Mesendoderm (in vitro differentiated cells): Measurements from ENCODE around the gene MYPN.

Experiments used
- DNase-seq: peaks from one replicate; pipeline ENCODE4 v3.0.0; 2013
- H2AK5ac ChIP-seq: 2 replicates; pipeline ENCODE4 v1.6.1; 2013; ENCODE audit warnings: low read length, inconsistent platforms
- H2BK120ac ChIP-seq: 2 replicates; pipeline ENCODE4 v1.6.1; 2013; ENCODE audit warnings: low read depth, mild to moderate bottlenecking, low read length, moderate library complexity, mixed read lengths
- H2BK15ac ChIP-seq: replicated peaks from 2 replicates; pipeline ENCODE4 v1.6.1; 2013; ENCODE audit warnings: low read depth, mild to moderate bottlenecking, moderate library complexity
- H2BK5ac ChIP-seq: 2 replicates; pipeline ENCODE4 v1.6.1; 2013; ENCODE audit warnings: low read length, inconsistent platforms
- H3K18ac ChIP-seq: 2 replicates; pipeline ENCODE4 v1.6.1; 2013; ENCODE audit warnings: mild to moderate bottlenecking, low read length, mixed read lengths
- H3K23ac ChIP-seq: one replicate; pipeline ENCODE4 v1.6.1; 2013; ENCODE audit warnings: low read length
- H3K27ac ChIP-seq: 2 replicates; pipeline ENCODE4 v1.5.1; 2013; ENCODE audit warnings: low read depth, mild to moderate bottlenecking, inconsistent platforms, low read length, moderate library complexity
- H3K27me3 ChIP-seq: 2 replicates; pipeline ENCODE4 v1.6.1; 2013; ENCODE audit warnings: low read length, control low read depth, mild to moderate bottlenecking, inconsistent platforms; ENCODE audit not compliant: insufficient read depth, poor library complexity
- H3K36me3 ChIP-seq: 2 replicates; pipeline ENCODE4 v1.6.1; 2013; ENCODE audit warnings: low read length, inconsistent platforms; ENCODE audit not compliant: control insufficient read depth, insufficient read depth
- H3K4ac ChIP-seq: one replicate; pipeline ENCODE4 v1.6.1; 2013; ENCODE audit warnings: low read depth, mild to moderate bottlenecking, low read length, moderate library complexity
- H3K4me1 ChIP-seq: 2 replicates; pipeline ENCODE4 v1.6.1; 2013; ENCODE audit warnings: low read depth, low read length, inconsistent platforms; ENCODE audit not compliant: control insufficient read depth
- H3K4me2 ChIP-seq: 2 replicates; pipeline ENCODE4 v1.6.1; 2013; ENCODE audit warnings: low read length
- H3K4me3 ChIP-seq: 2 replicates; pipeline ENCODE4 v1.5.1; 2013; ENCODE audit warnings: mild to moderate bottlenecking, low read length
- H3K56ac ChIP-seq: one replicate; pipeline ENCODE4 v1.6.1; 2013; ENCODE audit warnings: low read length
- H3K79me1 ChIP-seq: 2 replicates; pipeline ENCODE4 v1.6.1; 2013; ENCODE audit warnings: low read length, inconsistent platforms
- H3K79me2 ChIP-seq: 2 replicates; pipeline ENCODE4 v1.6.1; 2013; ENCODE audit warnings: mild to moderate bottlenecking, low read length; ENCODE audit not compliant: control insufficient read depth, insufficient read depth
- H3K9ac ChIP-seq: 2 replicates; pipeline ENCODE4 v1.6.1; 2013; ENCODE audit warnings: low read length, inconsistent platforms
- H4K5ac ChIP-seq: one replicate; pipeline ENCODE4 v1.6.1; 2013; ENCODE audit warnings: low read length
- H4K8ac ChIP-seq: one replicate; pipeline ENCODE4 v1.6.1; 2013; ENCODE audit warnings: low read depth, mild to moderate bottlenecking, control low read depth, low read length, moderate library complexity
- WGBS: extraction: QIAGEN DNeasy Blood & Tissue Kit; methylation state at CpG from one replicate; pipeline ENCODE4 v1.1.7; 2013; ENCODE audit warnings: low lambda C conversion rate, missing lambda C conversion rate; ENCODE audit not compliant: insufficient coverage; ENCODE audit errors: extremely low coverage; 5-methylcytosine and 5-hydroxymethylcytosine counted together

MYPN gene

GRCh38 chr10:68251625-68252495 lies 142.6 kb downstream of the MYPN start:
- no peak overlapping the region for H3K9ac ChIP-seq
- WGBS: no CpG with 5 or more reads among the region's 5 CpGs
- H3K4me3 ChIP-seq: no peak overlapping the region
- no peak overlapping the region for H2BK5ac ChIP-seq
- no peak overlapping the region for H3K4ac ChIP-seq
- peaks cover 6% of the 10 kb centered on the region for H3K4me1 ChIP-seq
- DNase-seq: no peak
- H2BK120ac ChIP-seq: no peak overlapping the region
- H3K18ac ChIP-seq: no peak overlapping the region
- H4K8ac ChIP-seq: no peak overlapping the region
- H3K79me1 ChIP-seq: no peaks in the 10 kb centered on the region
- no peak overlapping the region for H3K56ac ChIP-seq
- no peaks in the 10 kb centered on the region for H3K79me2 ChIP-seq
- H3K27ac ChIP-seq: no peak overlapping the region
- H2AK5ac ChIP-seq: no peak overlapping the region
- H4K5ac ChIP-seq: no peak overlapping the region
- no peak overlapping the region for H3K4me2 ChIP-seq
- no peak overlapping the region for H3K23ac ChIP-seq
- H3K36me3 ChIP-seq: no peaks in the 10 kb centered on the region
- no peak overlapping the region for H2BK15ac ChIP-seq
- no peaks in the 10 kb centered on the region for H3K27me3 ChIP-seq

DNA sequence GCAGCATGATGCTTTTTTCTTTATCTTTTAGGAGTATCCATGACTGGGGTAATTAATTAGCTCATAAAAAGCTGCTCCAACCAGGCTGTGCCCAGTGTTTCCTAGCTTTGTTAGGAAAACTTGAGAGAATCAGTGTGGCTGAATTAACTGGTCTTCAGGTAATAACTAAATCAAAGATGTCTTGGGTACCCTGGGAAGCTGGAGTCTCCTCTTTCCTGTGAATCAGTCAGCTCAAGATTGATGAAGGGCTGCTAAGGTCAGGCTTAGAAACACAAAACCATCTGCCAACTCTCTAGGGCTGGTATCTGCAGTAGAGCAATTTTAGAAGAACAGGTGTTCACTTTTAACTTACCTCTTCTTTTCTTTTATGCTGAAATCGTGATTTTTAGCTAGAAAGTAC lies 144.1 kb downstream of the MYPN start:
- H3K4me3 ChIP-seq: no peak overlapping the region
- H3K9ac ChIP-seq: no peak overlapping the region
- H3K27ac ChIP-seq: no peak overlapping the region
- no peaks in the 10 kb centered on the region for H3K79me1 ChIP-seq
- H3K23ac ChIP-seq: no peak overlapping the region
- no peak overlapping the region for H3K4me2 ChIP-seq
- no peak overlapping the region for H3K18ac ChIP-seq
- no peaks in the 10 kb centered on the region for H3K27me3 ChIP-seq
- H4K5ac ChIP-seq: no peak overlapping the region
- H4K8ac ChIP-seq: no peak overlapping the region
- no peaks in the 10 kb centered on the region for H3K36me3 ChIP-seq
- H3K4me1 ChIP-seq: peaks cover 6% of the 10 kb centered on the region
- no peak overlapping the region for H2AK5ac ChIP-seq
- WGBS: no CpG with 5 or more reads among the region's 1 CpG
- H3K4ac ChIP-seq: no peak overlapping the region
- no peak for DNase-seq
- no peak overlapping the region for H2BK15ac ChIP-seq
- H2BK5ac ChIP-seq: no peak overlapping the region
- H3K56ac ChIP-seq: no peak overlapping the region
- H2BK120ac ChIP-seq: no peak overlapping the region
- H3K79me2 ChIP-seq: no peaks in the 10 kb centered on the region

GRCh38 chr10:68261132-68261856 lies 152.0 kb downstream of the MYPN start:
- H3K23ac ChIP-seq: no peak overlapping the region
- no peak overlapping the region for H2BK120ac ChIP-seq
- no peak overlapping the region for H2BK15ac ChIP-seq
- H3K56ac ChIP-seq: no peak overlapping the region
- DNase-seq: no peak
- H3K4ac ChIP-seq: no peak overlapping the region
- whole genome bisulfite sequencing: no CpG with 5 or more reads among the region's 8 CpGs
- H3K4me1 ChIP-seq: no peaks in the 10 kb centered on the region
- H3K36me3 ChIP-seq: no peaks in the 10 kb centered on the region
- H3K27ac ChIP-seq: no peak overlapping the region
- H3K79me2 ChIP-seq: no peaks in the 10 kb centered on the region
- no peaks in the 10 kb centered on the region for H3K27me3 ChIP-seq
- H4K5ac ChIP-seq: no peak overlapping the region
- no peak overlapping the region for H2BK5ac ChIP-seq
- no peak overlapping the region for H3K4me2 ChIP-seq
- H4K8ac ChIP-seq: no peak overlapping the region
- no peaks in the 10 kb centered on the region for H3K79me1 ChIP-seq
- no peak overlapping the region for H2AK5ac ChIP-seq
- H3K4me3 ChIP-seq: no peak overlapping the region
- H3K18ac ChIP-seq: no peak overlapping the region
- H3K9ac ChIP-seq: no peak overlapping the region
